ENCODE measurements around the gene DISC1.
"Not testable (repeated sequence)": the region's sequence is repeated elsewhere in the genome, so short reads cannot be mapped to it uniquely, and the experiment has no call there.

The DISC1 gene

DNA sequence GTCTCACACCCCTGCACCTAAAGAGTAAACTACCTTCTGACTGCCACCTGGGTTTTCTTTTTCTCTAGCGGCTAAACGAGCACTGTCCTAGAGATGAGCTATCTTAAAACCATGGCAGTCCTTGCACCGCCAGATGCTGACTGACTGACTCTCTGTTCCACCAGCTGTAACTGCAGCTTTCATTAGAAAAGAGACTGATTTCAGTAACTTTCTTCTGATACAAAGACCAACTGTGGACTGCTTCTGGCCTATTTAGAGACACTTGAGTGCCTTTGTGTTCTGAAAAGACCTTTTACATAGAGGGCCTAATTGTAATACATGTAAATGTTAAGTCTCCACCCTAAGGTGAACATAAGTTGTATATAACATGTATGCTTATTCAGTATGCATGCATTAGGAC is 152.5 kb downstream of the DISC1 start:
- no peak for DNase-seq

DNA sequence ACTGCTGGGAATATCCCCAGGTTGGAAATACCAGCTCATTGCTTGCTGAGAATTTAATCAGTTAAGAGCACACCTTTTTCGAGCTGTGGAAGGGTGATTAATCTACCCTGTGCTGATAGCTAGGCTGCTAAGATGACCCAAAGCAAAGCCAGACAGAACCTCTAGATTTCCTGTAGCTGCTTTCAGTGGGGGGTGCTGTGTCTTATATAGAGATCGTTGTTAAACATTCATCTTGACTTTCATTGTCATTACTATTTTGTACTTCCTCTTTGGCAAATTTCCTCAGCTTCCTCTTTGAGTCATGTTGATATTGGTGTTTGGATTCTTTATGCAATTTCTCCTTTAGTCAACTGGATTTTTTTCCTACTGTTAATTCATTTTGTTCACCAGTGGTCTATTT is 155.3 kb downstream of the DISC1 start:
- no peak for DNase-seq

DNA sequence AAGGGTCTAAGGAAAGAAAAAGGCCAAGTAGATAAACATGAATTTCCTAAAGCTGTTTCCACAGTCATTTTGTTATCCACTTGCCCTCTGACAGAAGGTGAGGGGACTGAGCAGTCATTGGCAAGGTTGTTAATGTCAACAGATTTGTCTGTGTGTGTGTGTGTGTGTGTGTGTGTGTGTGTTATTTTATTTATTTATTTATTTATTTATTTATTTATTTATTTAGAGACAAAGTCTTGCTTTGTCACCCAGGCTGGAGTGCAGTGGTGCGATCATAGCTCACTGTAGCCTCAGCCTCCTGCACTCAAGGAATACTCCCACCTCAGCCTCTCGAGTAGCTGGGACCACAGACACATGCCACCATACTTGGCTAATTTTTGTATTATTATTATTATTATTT is 158.5 kb downstream of the DISC1 start:
- not testable (repeated sequence) for DNase-seq

DNA sequence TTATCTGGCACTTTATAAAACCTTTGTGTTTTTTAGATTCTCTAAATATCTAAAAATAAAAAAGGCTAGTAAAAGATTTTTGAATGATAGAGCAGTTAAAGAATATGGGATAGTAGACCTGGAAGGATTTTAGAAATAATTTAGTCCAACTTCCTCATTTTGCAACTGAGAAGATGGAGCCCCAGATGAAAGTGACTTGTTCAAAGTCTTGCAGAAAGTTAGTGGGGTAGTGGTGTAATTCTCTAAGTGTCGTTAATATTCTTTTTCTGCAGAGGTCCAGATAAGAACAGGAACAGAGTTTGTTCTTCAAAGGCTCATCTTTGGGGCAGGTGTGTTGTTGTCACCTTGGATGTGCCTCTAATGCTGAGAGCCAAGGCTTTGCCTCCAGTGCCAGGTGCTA is 159.5 kb downstream of the DISC1 start:
- DNase-seq, result no peak

GRCh38 chr1:231792634-231793033 is 166.0 kb downstream of the DISC1 start:
- DNase-seq, result no peak

- DNase-seq, result no peak
Measured at GRCh38 chr1:231793893-231794292, 167.3 kb downstream of the DISC1 start.

DNA sequence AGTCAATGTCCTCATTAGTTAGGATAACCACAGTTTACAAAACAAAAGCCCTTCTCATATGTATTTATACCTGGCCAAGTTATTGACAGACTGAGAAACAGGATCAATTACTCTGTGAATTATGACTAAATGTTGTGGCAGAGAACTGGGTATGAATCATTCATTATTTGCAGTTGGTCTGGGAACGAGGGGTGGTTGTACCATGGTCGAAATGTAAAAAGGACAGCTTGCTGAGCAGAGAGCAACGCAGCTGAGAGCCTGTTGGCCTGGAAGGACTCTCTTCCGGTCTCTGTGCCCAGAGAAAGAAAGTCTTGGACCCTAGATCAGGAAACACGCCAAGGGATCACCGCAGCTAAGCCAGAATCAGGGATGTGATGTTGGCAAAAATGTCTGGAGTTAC is 169.6 kb downstream of the DISC1 start:
- DNase-seq, result no peak

DNA sequence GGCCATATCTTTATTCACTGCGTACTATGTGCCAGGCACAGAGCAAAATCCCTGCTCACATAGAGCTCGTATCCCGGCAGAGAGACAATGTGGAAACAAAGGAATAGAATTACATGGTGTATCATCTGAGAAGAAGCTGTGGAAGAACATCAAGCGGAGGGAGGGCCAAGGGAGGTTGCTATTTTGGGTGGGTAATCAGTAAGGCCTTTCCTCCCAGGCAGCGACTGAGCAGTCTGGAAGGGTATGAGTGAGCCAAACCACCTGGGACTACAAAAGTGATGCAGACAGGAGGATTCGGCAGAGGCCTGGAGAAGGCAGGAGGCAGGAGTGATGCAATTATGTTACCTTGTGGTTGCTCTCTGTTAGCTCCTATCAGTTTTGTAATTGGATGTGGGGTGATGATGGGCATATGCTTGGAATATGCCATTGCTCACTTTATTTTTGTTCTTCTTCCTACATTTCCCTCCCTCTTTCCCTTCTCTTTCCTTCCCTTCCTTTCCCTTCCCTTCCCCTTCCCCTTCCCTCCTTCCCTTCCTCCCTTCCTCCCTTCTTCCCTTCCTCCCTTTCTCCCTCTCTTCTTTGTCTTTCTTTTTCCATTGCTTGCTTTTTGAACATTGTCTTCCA is 172.9 kb downstream of the DISC1 start:
- no peak for DNase-seq

- no peak for DNase-seq
Measured at GRCh38 chr1:231800108-231800507, 173.5 kb downstream of the DISC1 start.

DNA sequence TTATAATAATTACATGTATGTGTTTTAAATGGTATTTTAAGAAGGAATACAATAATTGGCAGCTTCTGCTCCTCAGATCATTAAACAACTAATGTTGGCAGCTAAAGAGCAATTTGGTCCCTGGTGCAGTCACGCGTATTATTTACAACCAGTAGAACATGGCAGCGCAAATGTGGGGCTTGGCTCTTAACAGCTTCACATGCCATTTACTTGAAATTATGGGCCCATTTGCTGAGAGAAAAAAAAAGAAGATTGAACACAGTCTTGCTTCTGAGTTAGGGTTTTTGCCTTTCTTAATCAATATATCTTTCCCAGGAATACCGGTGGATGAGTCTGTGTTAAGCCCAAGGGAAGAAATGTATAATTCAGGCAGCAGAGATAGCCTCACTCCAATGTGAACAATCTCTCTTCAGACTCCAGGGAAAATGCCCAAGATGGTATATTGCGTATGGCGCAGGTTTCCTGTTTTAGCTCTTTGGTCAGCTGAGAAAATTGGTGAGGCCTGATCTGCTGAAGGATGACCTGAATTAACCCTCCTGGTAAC is 174.5 kb downstream of the DISC1 start:
- no peak for DNase-seq

DNA sequence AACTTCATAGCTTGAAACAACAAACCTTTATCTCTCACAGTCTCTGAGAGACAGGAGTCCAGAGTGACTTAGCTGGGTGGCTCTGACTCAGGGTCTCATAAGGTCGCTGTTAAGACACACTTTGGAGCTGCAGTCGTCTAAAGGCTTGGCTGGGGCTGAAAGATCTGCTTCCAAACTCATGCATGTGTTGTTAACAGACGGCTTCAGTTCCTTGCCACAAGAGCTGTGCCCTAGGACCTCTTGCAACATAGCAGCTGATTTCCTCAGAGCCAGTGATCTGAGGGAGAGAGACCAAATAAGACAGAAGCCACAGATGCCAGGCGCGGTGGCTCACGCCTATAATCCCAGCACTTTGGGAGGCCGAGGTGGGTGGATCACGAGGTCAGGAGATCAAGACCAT is 176.8 kb downstream of the DISC1 start:
- DNase-seq, result no peak

- peak; percentile 46 for DNase-seq
Measured at GRCh38 chr1:231806623-231807495, 180.3 kb downstream of the DISC1 start.

DNA sequence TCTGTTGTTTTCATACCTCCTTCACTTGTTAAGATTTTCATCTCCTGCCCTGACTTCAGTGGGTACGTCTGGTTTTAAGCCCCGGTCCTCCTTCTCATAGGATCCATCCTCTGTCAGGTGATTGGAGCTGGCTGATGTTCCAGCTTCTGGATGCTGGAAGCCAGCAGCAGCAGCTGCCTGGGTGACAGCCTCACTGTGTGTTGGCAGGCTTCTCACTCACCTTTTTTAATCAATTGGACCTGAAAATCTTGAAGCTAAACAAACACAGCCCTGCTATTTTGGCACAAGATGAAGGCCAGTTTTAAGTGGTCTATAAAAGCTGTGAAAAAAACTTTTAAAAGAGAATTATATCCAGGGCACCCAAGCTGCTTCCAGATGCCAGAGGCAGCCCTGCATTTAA is 181.0 kb downstream of the DISC1 start:
- no peak for DNase-seq

GRCh38 chr1:231808116-231808515 is 181.5 kb downstream of the DISC1 start:
- no peak for DNase-seq

DNA sequence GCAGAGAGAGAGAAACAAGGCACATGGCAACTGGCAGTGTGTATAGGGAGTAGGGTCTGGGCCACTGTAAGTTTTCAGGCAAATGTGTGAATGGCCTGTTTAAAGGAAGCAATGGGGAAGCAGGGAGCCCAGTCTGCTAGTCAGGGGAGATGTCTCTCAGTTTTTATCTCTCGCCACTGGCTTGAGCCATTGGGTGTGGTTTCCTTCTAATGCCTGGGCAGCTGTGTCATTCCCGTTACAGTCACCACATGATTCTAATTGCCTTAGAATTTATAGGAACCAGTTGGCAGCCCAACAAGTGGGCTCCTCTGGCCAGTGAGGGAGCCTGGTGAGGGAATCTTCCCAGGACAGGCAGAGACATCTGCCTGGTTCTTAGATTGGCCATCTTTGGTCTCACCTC is 182.4 kb downstream of the DISC1 start:
- DNase-seq, result peak; percentile 33

DNA sequence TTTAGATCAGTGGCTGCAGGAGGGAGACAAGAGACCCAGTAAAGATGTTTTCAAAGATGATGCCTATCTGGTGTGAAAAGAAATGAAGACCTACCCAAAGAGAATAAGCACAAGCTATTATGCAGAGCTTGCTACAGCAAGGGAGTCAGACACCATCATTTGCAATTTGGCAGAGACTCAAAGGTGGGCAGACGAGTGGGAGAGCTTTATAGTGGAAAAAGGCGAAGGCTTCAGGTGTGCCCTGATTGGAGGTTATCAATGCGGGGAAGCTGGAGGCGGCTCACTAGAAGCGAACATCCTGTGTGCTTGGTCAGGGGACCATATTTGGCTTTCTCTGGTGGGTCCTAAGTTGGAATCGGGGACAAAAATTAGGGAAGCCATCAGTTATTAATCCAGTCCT is 183.8 kb downstream of the DISC1 start:
- no peak for DNase-seq

DNA sequence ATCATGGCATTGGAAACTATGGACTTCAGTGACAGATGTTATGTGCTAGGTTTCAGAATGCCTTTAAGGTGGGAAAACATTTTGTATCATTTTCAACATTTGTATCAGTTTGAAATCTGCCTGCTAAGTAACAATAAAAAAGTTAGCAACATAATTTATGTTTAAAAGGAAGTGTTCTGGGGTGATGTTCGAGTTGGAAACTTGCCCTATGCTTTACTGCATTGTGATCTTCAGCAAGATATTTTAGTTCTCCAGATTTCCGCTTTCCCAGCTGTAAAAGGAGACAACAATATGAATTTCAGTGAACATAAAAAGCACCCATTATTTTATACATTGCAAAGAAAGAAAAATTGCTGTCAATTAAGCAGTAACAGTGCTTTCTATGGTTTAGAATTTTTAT is 187.4 kb downstream of the DISC1 start:
- DNase-seq, result no peak

- DNase-seq, result no peak
Measured at GRCh38 chr1:231814521-231814920, 187.9 kb downstream of the DISC1 start.

DNA sequence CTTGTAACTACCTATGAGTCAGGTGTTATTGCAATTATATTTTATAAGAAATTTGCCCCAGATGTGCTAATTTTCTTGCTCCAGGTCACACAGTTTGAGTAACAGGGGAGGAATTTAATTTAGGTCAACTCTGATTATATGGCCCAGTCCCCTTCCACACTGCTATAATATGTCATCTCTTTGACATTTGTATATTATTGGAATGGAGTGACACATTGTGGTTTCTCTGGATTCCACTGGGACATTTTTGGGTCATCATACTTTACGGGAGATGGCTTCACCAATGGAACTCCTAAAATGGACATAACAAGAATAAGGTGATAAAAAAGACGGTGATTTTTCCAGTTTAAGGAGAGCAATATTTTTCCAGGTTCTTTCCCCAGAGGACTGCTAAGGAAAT is 191.2 kb downstream of the DISC1 start:
- no peak for DNase-seq

- DNase-seq, result peak; percentile 30
Measured at GRCh38 chr1:231818337-231818736, 191.7 kb downstream of the DISC1 start.

- DNase-seq, result no peak
Measured at GRCh38 chr1:231821281-231821680, 194.7 kb downstream of the DISC1 start.

- DNase-seq, result no peak
Measured at GRCh38 chr1:231822041-231822440, 195.5 kb downstream of the DISC1 start.

DNA sequence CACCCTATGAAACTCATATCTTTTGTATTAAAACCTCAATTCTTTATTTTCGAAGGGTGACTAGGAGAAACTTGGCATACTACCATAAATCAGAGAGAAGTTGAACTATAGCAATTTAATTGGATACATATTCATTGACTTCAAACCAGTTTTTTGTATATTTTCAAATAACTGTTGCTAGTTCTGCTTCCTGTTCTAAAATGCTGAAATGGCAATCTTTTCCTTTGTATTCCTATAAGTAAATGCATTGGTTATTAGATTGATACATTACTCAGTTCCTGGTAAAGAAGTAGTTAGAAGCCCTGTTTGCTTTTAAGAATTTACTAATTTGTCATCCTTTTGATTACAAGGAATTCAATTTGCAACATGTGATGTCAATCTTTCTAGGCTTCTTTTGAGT is 200.0 kb downstream of the DISC1 start:
- DNase-seq, result no peak
